Psoas muscle (tissue), 8 donors: ENCODE data around the gene SUPT4H1. TPM values are rescaled to one million over a fixed set of nuclear protein-coding genes. Genes with fewer than 3 reads are reported as not detected.

Experiments used
- ATAC-seq, 4 donors: fragments of 200-7000 bp; cut with Tn5 transposase; one replicate each; pipeline ENCODE4 v1.9.1; 2020; ENCODE audit warnings: moderate library complexity in 3 of 4, mild to moderate bottlenecking in 2 of 4
- DNase-seq, 2 donors: peaks; one replicate each; pipeline ENCODE4 v3.0.0-alpha.2; 2020
- H3K27ac ChIP-seq: fragments of 200-600 bp; one replicate; pipeline ENCODE4 v1.8.0; 2022
- H3K27me3 ChIP-seq, 3 donors: fragments of 200-600 bp in 1 of 3; one replicate each; pipeline versions ENCODE4 v1.6.1 to v1.8.0; 2013 to 2022; ENCODE audit warnings: low read length in 2 of 3, mild to moderate bottlenecking in 2 of 3, moderate library complexity in 1 of 3; ENCODE audit not compliant: insufficient read depth in 3 of 3
- H3K36me3 ChIP-seq, 2 donors: fragments of 200-600 bp in 1 of 2; one replicate each; pipeline versions ENCODE4 v1.6.1 to v1.8.0; 2013 to 2022; ENCODE audit warnings: low read depth in 1 of 2, mild to moderate bottlenecking in 1 of 2, moderate library complexity in 1 of 2; ENCODE audit not compliant: insufficient read depth in 1 of 2
- H3K4me1 ChIP-seq: fragments of 200-600 bp; one replicate; pipeline ENCODE4 v1.8.0; 2022
- H3K4me3 ChIP-seq: fragments of 200-600 bp; one replicate; pipeline ENCODE4 v1.8.0; 2022; ENCODE audit warnings: mild to moderate bottlenecking
- H3K9me3 ChIP-seq: fragments of 200-600 bp; one replicate; pipeline ENCODE4 v1.8.0; 2022
- CTCF ChIP-seq: fragments of 200-600 bp; IDR thresholded peaks from one replicate; pipeline ENCODE4 v1.8.0; 2022; ENCODE audit warnings: antibody characterized with exemption
- WGBS, 3 donors: extraction: QIAGEN DNeasy Blood & Tissue Kit; methylation state at CpG; one replicate each; pipeline versions ENCODE4 v1.1.6 to v1.1.7; 2013; 5-methylcytosine and 5-hydroxymethylcytosine counted together
- intact Hi-C, 2 donors: fragments of 100-400 bp; cut with DNase I; formaldehyde crosslinking; loops; one replicate each; pipeline versions ENCODE4 v1.11.0 to v1.14.2; 2022
- polyA plus RNA-seq, 3 donors: library from polyadenylated mRNA; stranded (reverse); fragments of 200-250 nt; gene quantifications; one replicate each; pipeline ENCODE4 v1.2.3, GENCODE V29; 2013
- total RNA-seq, 4 donors: library from RNA; stranded (reverse); fragmentation: NEBNext Ultra II Directional in 2 of 4; extraction: Animal tissue kit (Norgen Biotek cat#: 25700) in 2 of 4; gene quantifications; one replicate each; pipeline versions ENCODE4 v1.2.1 to v1.2.4, GENCODE V29; 2021 to 2023
- donor health status: healthy with polysubstance abuse.
- donor health status: DM: no; HTN: no; CAD: no; lungs with moderate emphysema.
- donor health status: Bipolar disorder and iron deficiency.
- donor health status: healthy.
- donor health status: DM: yes; HTN: yes; CAD: no.
- donor health status: DM: no; HTN: no; CAD: no.
- donor health status: DM: no; HTN: no; CAD: no.
- donor health status: DM: yes; HTN: yes; CAD: no.

The SUPT4H1 gene
- total and polyA plus RNA-seq, 7 donors: 52.1 to 86.8 (median 58.2) TPM

- H3K27me3 ChIP-seq: peaks cover 0 to 14% (median 7%) of the 10 kb centered on the region in 3 donors
- intact Hi-C loops: no loop called here
- peaks cover 6% of the 10 kb centered on the region for H3K4me1 ChIP-seq
- no peak overlapping the region for H3K27ac ChIP-seq
- WGBS, 3 donors: 63 to 69% (median 65%) methylated on average over 17 to 19 of the region's 19 CpGs
- H3K9me3 ChIP-seq: no peaks in the 10 kb centered on the region
- DNase-seq (no peak), ATAC-seq (no peak)
- H3K4me3 ChIP-seq: no peak overlapping the region
- no peak for TF ChIP-seq CTCF
- no peaks in the 10 kb centered on the region for H3K36me3 ChIP-seq
Measured at GRCh38 chr17:58327363-58328194, 24.4 kb downstream of the SUPT4H1 start.

GRCh38 chr17:58326609-58327362 is 25.2 kb downstream of the SUPT4H1 start:
- Histone ChIP-seq H3K27me3 (peaks cover 0 to 11% (median 5%) of the 10 kb centered on the region in 3 donors), H3K4me1 (peaks cover 6% of the 10 kb centered on the region), H3K36me3 (no peaks in the 10 kb centered on the region), H3K27ac (no peak overlapping the region), H3K9me3 (no peaks in the 10 kb centered on the region), H3K4me3 (no peak overlapping the region)
- DNase-seq: no peak
- intact Hi-C loops: no loop called here
- no peak for TF ChIP-seq CTCF
- WGBS, 3 donors: 72 to 84% (median 83%) methylated on average over 8 to 9 of the region's 9 CpGs
- ATAC-seq: no peak

GRCh38 chr17:58325976-58326468 is 26.0 kb downstream of the SUPT4H1 start:
- intact Hi-C loops: loop anchor here in 1 of 2 donors (2.0 kb wide), 1 partner anchor 25 kb away; no protein-coding TSS in a partner anchor
- H3K27me3 ChIP-seq: peaks cover 0 to 11% (median 5%) of the 10 kb centered on the region in 3 donors
- H3K36me3 ChIP-seq: no peaks in the 10 kb centered on the region
- ATAC-seq (no peak), DNase-seq (no peak)
- H3K9me3 ChIP-seq: no peaks in the 10 kb centered on the region
- WGBS, 3 donors: 80 to 84% (median 83%) methylated on average over 11 of the region's 11 CpGs
- no peak overlapping the region for H3K4me3 ChIP-seq
- no peak for TF ChIP-seq CTCF
- H3K4me1 ChIP-seq: peaks cover 6% of the 10 kb centered on the region
- H3K27ac ChIP-seq: no peak overlapping the region

GRCh38 chr17:58325289-58325726 is 26.7 kb downstream of the SUPT4H1 start:
- intact Hi-C loops: loop anchor here in 1 of 2 donors (2.0 kb wide), 1 partner anchor 25 kb away; no protein-coding TSS in a partner anchor
- peaks cover 0 to 11% (median 5%) of the 10 kb centered on the region in 3 donors for H3K27me3 ChIP-seq

More at GRCh38 chr17:58325289-58325726, 26.7 kb downstream of the SUPT4H1 start:
- no peak overlapping the region for H3K27ac ChIP-seq
- TF ChIP-seq CTCF: no peak
- peak overlapping the region; percentile 86 for H3K4me3 ChIP-seq
- 70 to 81% (median 79%) methylated on average over 11 of the region's 11 CpGs for WGBS, 3 donors
- no peaks in the 10 kb centered on the region for H3K9me3 ChIP-seq
- ATAC-seq (no peak), DNase-seq (no peak)
- H3K4me1 ChIP-seq: peaks cover 6% of the 10 kb centered on the region
- no peaks in the 10 kb centered on the region for H3K36me3 ChIP-seq
